Trophoblast cell (in vitro differentiated cells and primary cell): ENCODE results near the gene UPK3BL1.
"Not testable (repeated sequence)": the region's sequence is repeated elsewhere in the genome, so short reads cannot be mapped to it uniquely, and the experiment has no call there.

Source experiments
- DNase-seq, 2 donors: peaks; one replicate each; pipeline ENCODE4 v3.0.0-alpha.2; 2016
- H2AFZ ChIP-seq: 2 replicates; pipeline ENCODE4 v1.6.1; 2013; ENCODE audit warnings: low read length, moderate library complexity, mild to moderate bottlenecking; ENCODE audit not compliant: insufficient read depth, poor library complexity
- H2AK5ac ChIP-seq: 2 replicates; pipeline ENCODE4 v1.6.1; 2013; ENCODE audit warnings: mild to moderate bottlenecking, low read length
- H2BK120ac ChIP-seq: 2 replicates; pipeline ENCODE4 v1.6.1; 2013; ENCODE audit warnings: low read length, mild to moderate bottlenecking, moderate library complexity; ENCODE audit not compliant: insufficient read depth, poor library complexity
- H2BK12ac ChIP-seq: 2 replicates; pipeline ENCODE4 v1.6.1; 2013; ENCODE audit warnings: mild to moderate bottlenecking, low read length, moderate library complexity
- H2BK5ac ChIP-seq: 2 replicates; pipeline ENCODE4 v1.6.1; 2013; ENCODE audit warnings: low read length, low read depth, moderate library complexity, mild to moderate bottlenecking; ENCODE audit not compliant: poor library complexity
- H3K14ac ChIP-seq: 2 replicates; pipeline ENCODE4 v1.6.1; 2013; ENCODE audit warnings: mild to moderate bottlenecking, low read length
- H3K18ac ChIP-seq: 2 replicates; pipeline ENCODE4 v1.6.1; 2013; ENCODE audit warnings: mild to moderate bottlenecking, low read length
- H3K23ac ChIP-seq: 2 replicates; pipeline ENCODE4 v1.6.1; 2013; ENCODE audit warnings: low read length
- H3K27ac ChIP-seq: 2 replicates; pipeline ENCODE4 v1.5.1; 2013; ENCODE audit warnings: low read depth, mild to moderate bottlenecking, inconsistent platforms, low read length, moderate library complexity
- H3K27me3 ChIP-seq: 2 replicates; pipeline ENCODE4 v1.6.1; 2013; ENCODE audit warnings: inconsistent platforms, mild to moderate bottlenecking, low read length, moderate library complexity; ENCODE audit not compliant: insufficient read depth
- H3K36me3 ChIP-seq, 2 experiments: 1 replicate in 1 of 2; 2 replicates in 1 of 2; pipeline ENCODE4 v1.6.1; 2013; ENCODE audit warnings: low read length in 2 of 2, mild to moderate bottlenecking in 2 of 2, moderate library complexity in 1 of 2; ENCODE audit not compliant: insufficient read depth in 2 of 2, control insufficient read depth in 1 of 2
- H3K4ac ChIP-seq: 2 replicates; pipeline ENCODE4 v1.6.1; 2013; ENCODE audit warnings: low read depth, mild to moderate bottlenecking, low read length, moderate library complexity
- H3K4me1 ChIP-seq, 2 experiments: 1 replicate in 1 of 2; 2 replicates in 1 of 2; pipeline ENCODE4 v1.6.1; 2013; ENCODE audit warnings: low read length in 2 of 2, mild to moderate bottlenecking in 2 of 2, moderate library complexity in 1 of 2; ENCODE audit not compliant: insufficient read depth in 2 of 2, control insufficient read depth in 1 of 2
- H3K4me2 ChIP-seq: 2 replicates; pipeline ENCODE4 v1.6.1; 2013; ENCODE audit warnings: inconsistent platforms, mild to moderate bottlenecking, low read length, moderate library complexity
- H3K4me3 ChIP-seq: 2 replicates; pipeline ENCODE4 v1.5.1; 2013; ENCODE audit warnings: mild to moderate bottlenecking, low read depth, low read length, inconsistent platforms
- H3K79me1 ChIP-seq: one replicate; pipeline ENCODE4 v1.6.1; 2013; ENCODE audit warnings: low read length
- H3K79me2 ChIP-seq: 2 replicates; pipeline ENCODE4 v1.6.1; 2013; ENCODE audit warnings: low read length, mild to moderate bottlenecking; ENCODE audit not compliant: control insufficient read depth, insufficient read depth, poor library complexity
- H3K9ac ChIP-seq: 2 replicates; pipeline ENCODE4 v1.6.1; 2013; ENCODE audit warnings: mild to moderate bottlenecking, low read length
- H3K9me3 ChIP-seq: 2 replicates; pipeline ENCODE4 v1.6.1; 2013; ENCODE audit warnings: low read depth, mild to moderate bottlenecking, control low read depth, inconsistent platforms, low read length; ENCODE audit not compliant: insufficient read depth
- H4K12ac ChIP-seq: 2 replicates; pipeline ENCODE4 v1.6.1; 2013; ENCODE audit warnings: low read depth, mild to moderate bottlenecking, low read length, moderate library complexity
- H4K8ac ChIP-seq: 2 replicates; pipeline ENCODE4 v1.6.1; 2013; ENCODE audit warnings: low read depth, mild to moderate bottlenecking, low read length, moderate library complexity
- H4K91ac ChIP-seq: one replicate; pipeline ENCODE4 v1.6.1; 2013; ENCODE audit warnings: low read depth, mild to moderate bottlenecking, low read length, moderate library complexity
- WGBS: extraction: QIAGEN DNeasy Blood & Tissue Kit; methylation state at CpG from one replicate; pipeline ENCODE4 v1.1.7; 2013; ENCODE audit warnings: missing lambda C conversion rate; ENCODE audit not compliant: insufficient read length, insufficient coverage; ENCODE audit errors: extremely low coverage; 5-methylcytosine and 5-hydroxymethylcytosine counted together

Gene UPK3BL1

GRCh38 chr7:102596036-102596435 is 46.6 kb downstream of the UPK3BL1 start:
- not testable (repeated sequence) for H3K36me3 ChIP-seq, H2BK12ac ChIP-seq, H3K23ac ChIP-seq, DNase-seq, H2AK5ac ChIP-seq, H4K8ac ChIP-seq, H3K18ac ChIP-seq, H3K4ac ChIP-seq, H3K27me3 ChIP-seq, H4K12ac ChIP-seq, H2BK120ac ChIP-seq, H3K79me2 ChIP-seq, H3K27ac ChIP-seq, H3K4me2 ChIP-seq, H3K4me1 ChIP-seq, H4K91ac ChIP-seq, H2AFZ ChIP-seq, H3K9ac ChIP-seq, H3K9me3 ChIP-seq, H3K4me3 ChIP-seq, H2BK5ac ChIP-seq, H3K14ac ChIP-seq, H3K79me1 ChIP-seq
- no CpG with 5 or more reads among the region's 10 CpGs for WGBS

GRCh38 chr7:102593637-102594334 is 48.8 kb downstream of the UPK3BL1 start:
- H3K18ac ChIP-seq, H3K9ac ChIP-seq, H3K4me2 ChIP-seq, H3K4ac ChIP-seq, H2BK5ac ChIP-seq, H4K12ac ChIP-seq, H2BK120ac ChIP-seq, H3K4me3 ChIP-seq, H3K79me2 ChIP-seq, H3K14ac ChIP-seq, H3K79me1 ChIP-seq, H3K9me3 ChIP-seq, H4K91ac ChIP-seq, H3K27me3 ChIP-seq, H3K36me3 ChIP-seq, H2BK12ac ChIP-seq, H2AFZ ChIP-seq, H4K8ac ChIP-seq, DNase-seq, H2AK5ac ChIP-seq, H3K23ac ChIP-seq, H3K27ac ChIP-seq, H3K4me1 ChIP-seq: not testable (repeated sequence)
- WGBS, result no CpG with 5 or more reads among the region's 68 CpGs

- not testable (repeated sequence) for H3K36me3 ChIP-seq
Measured at GRCh38 chr7:102592477-102593019, 50.0 kb downstream of the UPK3BL1 start.

GRCh38 chr7:102589857-102590256 is 52.7 kb downstream of the UPK3BL1 start:
- H3K4me3 ChIP-seq, H2BK12ac ChIP-seq, H3K36me3 ChIP-seq, H3K79me2 ChIP-seq, H2BK120ac ChIP-seq, H3K4me1 ChIP-seq, H4K91ac ChIP-seq, H3K4me2 ChIP-seq, H2AFZ ChIP-seq, H3K18ac ChIP-seq, H2BK5ac ChIP-seq, H3K9ac ChIP-seq, H3K79me1 ChIP-seq, H3K27ac ChIP-seq, H3K27me3 ChIP-seq, H3K4ac ChIP-seq, H4K8ac ChIP-seq, H3K9me3 ChIP-seq, H3K23ac ChIP-seq, H3K14ac ChIP-seq, H4K12ac ChIP-seq, H2AK5ac ChIP-seq, DNase-seq: not testable (repeated sequence)
- whole genome bisulfite sequencing, result no CpG with 5 or more reads among the region's 9 CpGs

More at GRCh38 chr7:102592477-102593019, 50.0 kb downstream of the UPK3BL1 start:
- not testable (repeated sequence) for H3K23ac ChIP-seq, DNase-seq, H4K91ac ChIP-seq, H3K79me2 ChIP-seq, H2AK5ac ChIP-seq, H4K12ac ChIP-seq, H2BK12ac ChIP-seq, H3K27ac ChIP-seq, H2BK5ac ChIP-seq, H3K4me2 ChIP-seq, H3K27me3 ChIP-seq, H3K4ac ChIP-seq, H3K4me1 ChIP-seq, H3K79me1 ChIP-seq, H3K14ac ChIP-seq, H2BK120ac ChIP-seq, H2AFZ ChIP-seq, H3K4me3 ChIP-seq, H3K9ac ChIP-seq, H3K9me3 ChIP-seq, H4K8ac ChIP-seq, H3K18ac ChIP-seq
- no CpG with 5 or more reads among the region's 26 CpGs for WGBS
